CD4-positive, alpha-beta T cell (primary cell): ENCODE measurements around the gene VARS2. TPM values are rescaled to one million over a fixed set of nuclear protein-coding genes. Genes with fewer than 3 reads are reported as not detected.

Source experiments
- ATAC-seq: fragments of 200-7000 bp; cut with Tn5 transposase; one replicate; pipeline ENCODE4 v1.10.0; 2022; ENCODE audit warnings: mild to moderate bottlenecking; ENCODE audit not compliant: poor library complexity
- CTCF ChIA-PET: fragments of 350-600 bp; sonication (Branson Sonifier 250); formaldehyde crosslinking; loops from one replicate; lab custom pipeline; 2021; ENCODE audit warnings: antibody characterized with exemption, inconsistent platforms; lab: Charles Lee
- POLR2A ChIA-PET: fragments of 350-600 bp; sonication (Branson Sonifier 250); formaldehyde crosslinking; loops from one replicate; lab custom pipeline; 2021; ENCODE audit warnings: antibody characterized with exemption, inconsistent platforms; lab: Charles Lee
- DNase-seq, 14 experiments: peaks; one replicate each; pipeline ENCODE4 v3.0.0-alpha.2; 2013 to 2020; ENCODE audit warnings: mixed read lengths in 2 of 14
- H3K27ac ChIP-seq, 2 donors: one replicate each; pipeline versions ENCODE4 v1.5.1 to v1.7.0; 2013; ENCODE audit warnings: low read length in 2 of 2, low read depth in 1 of 2, mild to moderate bottlenecking in 1 of 2
- H3K27me3 ChIP-seq, 2 experiments: 1 replicate in 1 of 2; 2 replicates in 1 of 2; pipeline versions ENCODE4 v1.6.1 to v1.7.0; 2013; ENCODE audit warnings: low read length in 2 of 2, control low read depth in 1 of 2, mild to moderate bottlenecking in 1 of 2, moderate library complexity in 1 of 2; ENCODE audit not compliant: insufficient read depth in 2 of 2, control insufficient read depth in 1 of 2
- H3K36me3 ChIP-seq: one replicate; pipeline ENCODE4 v1.6.1; 2013; ENCODE audit warnings: low read length, control low read depth; ENCODE audit not compliant: insufficient read depth
- H3K4me1 ChIP-seq: one replicate; pipeline ENCODE4 v1.6.1; 2013; ENCODE audit warnings: low read length, control low read depth; ENCODE audit not compliant: insufficient read depth
- H3K4me3 ChIP-seq: one replicate; pipeline ENCODE4 v1.5.1; 2013; ENCODE audit warnings: mild to moderate bottlenecking, low read length, moderate library complexity
- H3K9me3 ChIP-seq, 2 experiments: 1 replicate in 1 of 2; 2 replicates in 1 of 2; pipeline versions ENCODE4 v1.6.1 to v1.7.0; 2013; ENCODE audit warnings: low read length in 2 of 2, mild to moderate bottlenecking in 2 of 2, control low read depth in 1 of 2, moderate library complexity in 1 of 2; ENCODE audit not compliant: control insufficient read depth in 1 of 2, insufficient read depth in 1 of 2
- H3K27ac Mint-ChIP-seq: one replicate; pipeline ENCODE4 v1.8.0; 2020; ENCODE audit warnings: mixed read lengths
- H3K27me3 Mint-ChIP-seq: one replicate; pipeline ENCODE4 v1.8.0; 2021; ENCODE audit warnings: mixed read lengths
- H3K36me3 Mint-ChIP-seq: one replicate; pipeline ENCODE4 v1.8.0; 2021; ENCODE audit warnings: low read depth, mixed read lengths
- H3K4me1 Mint-ChIP-seq: one replicate; pipeline ENCODE4 v1.8.0; 2021; ENCODE audit warnings: low read depth, mixed read lengths
- H3K4me3 Mint-ChIP-seq: one replicate; pipeline ENCODE4 v1.8.0; 2020; ENCODE audit warnings: mild to moderate bottlenecking, mixed read lengths
- H3K9me3 Mint-ChIP-seq: one replicate; pipeline ENCODE4 v1.8.0; 2020; ENCODE audit warnings: mixed read lengths
- intact Hi-C, 2 experiments: fragments of 100-400 bp; cut with DNase I in 1 of 2; cut with micrococcal nuclease in 1 of 2; formaldehyde crosslinking; loops; one replicate each; pipeline versions ENCODE4 v1.15.1 to v1.9.0; 2023 to 2025; cut with DNase I, micrococcal nuclease
- total RNA-seq, 174 experiments: library from RNA in 2 of 174; stranded (reverse) in 2 of 174; gene quantifications; one replicate each; pipeline ENCODE4 v1.2.3 and lab custom pipeline; 2021 to 2026
- TF ChIP-seq, protein P1 (sequence below): fragments of 200-600 bp; IDR thresholded peaks from one replicate; pipeline ENCODE4 v1.8.0; 2022; ENCODE audit warnings: antibody characterized with exemption, mild to moderate bottlenecking

Gene VARS2
- total RNA-seq, 2 experiments from 2014 or later = 19.3 to 21.7 TPM

- H3K27ac Mint-ChIP-seq = no peak overlapping the region
- peaks cover 28% of the 10 kb centered on the region for H3K36me3 Mint-ChIP-seq
- POLR2A ChIA-PET = no interaction called here
- Histone ChIP-seq H3K4me1 (peaks cover 8% of the 10 kb centered on the region), H3K4me3 (no peak overlapping the region), H3K27ac (no peak overlapping the region), H3K36me3 (peaks cover 7% of the 10 kb centered on the region), H3K9me3 (no peaks in the 10 kb centered on the region), H3K27me3 (no peaks in the 10 kb centered on the region)
- peaks cover 12% of the 10 kb centered on the region for H3K4me1 Mint-ChIP-seq
- TF ChIP-seq, protein P1, sequence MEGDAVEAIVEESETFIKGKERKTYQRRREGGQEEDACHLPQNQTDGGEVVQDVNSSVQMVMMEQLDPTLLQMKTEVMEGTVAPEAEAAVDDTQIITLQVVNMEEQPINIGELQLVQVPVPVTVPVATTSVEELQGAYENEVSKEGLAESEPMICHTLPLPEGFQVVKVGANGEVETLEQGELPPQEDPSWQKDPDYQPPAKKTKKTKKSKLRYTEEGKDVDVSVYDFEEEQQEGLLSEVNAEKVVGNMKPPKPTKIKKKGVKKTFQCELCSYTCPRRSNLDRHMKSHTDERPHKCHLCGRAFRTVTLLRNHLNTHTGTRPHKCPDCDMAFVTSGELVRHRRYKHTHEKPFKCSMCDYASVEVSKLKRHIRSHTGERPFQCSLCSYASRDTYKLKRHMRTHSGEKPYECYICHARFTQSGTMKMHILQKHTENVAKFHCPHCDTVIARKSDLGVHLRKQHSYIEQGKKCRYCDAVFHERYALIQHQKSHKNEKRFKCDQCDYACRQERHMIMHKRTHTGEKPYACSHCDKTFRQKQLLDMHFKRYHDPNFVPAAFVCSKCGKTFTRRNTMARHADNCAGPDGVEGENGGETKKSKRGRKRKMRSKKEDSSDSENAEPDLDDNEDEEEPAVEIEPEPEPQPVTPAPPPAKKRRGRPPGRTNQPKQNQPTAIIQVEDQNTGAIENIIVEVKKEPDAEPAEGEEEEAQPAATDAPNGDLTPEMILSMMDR = no peak
- intact Hi-C loops = no loop called here
- CTCF ChIA-PET = interaction anchor here (0.7 kb wide), 1 partner anchor 189 kb away, joined by 3 read pairs; no protein-coding TSS in a partner anchor
- no peak for DNase-seq
- ATAC-seq = no peak
- H3K4me3 Mint-ChIP-seq = no peak overlapping the region
- H3K9me3 Mint-ChIP-seq = no peaks in the 10 kb centered on the region
- H3K27me3 Mint-ChIP-seq = no peaks in the 10 kb centered on the region
These were observed 23.2 kb upstream of the VARS2 start for GRCh38 chr6:30890646-30891449.

GRCh38 chr6:30891450-30891723 is 22.7 kb upstream of the VARS2 start:
- H3K9me3 ChIP-seq = no peaks in the 10 kb centered on the region
- peaks cover 12% of the 10 kb centered on the region for H3K36me3 ChIP-seq
- H3K27me3 ChIP-seq = no peaks in the 10 kb centered on the region
- intact Hi-C loops = no loop called here
- no peak for DNase-seq
- Mint-ChIP-seq H3K4me3 (no peak overlapping the region), H3K4me1 (peaks cover 7% of the 10 kb centered on the region), H3K27me3 (no peaks in the 10 kb centered on the region), H3K27ac (no peak overlapping the region), H3K36me3 (peaks cover 32% of the 10 kb centered on the region), H3K9me3 (no peaks in the 10 kb centered on the region)
- no peak overlapping the region for H3K27ac ChIP-seq
- ChIA-PET CTCF (no interaction called here), POLR2A (no interaction called here)
- no peak for ATAC-seq
- H3K4me3 ChIP-seq = no peak overlapping the region
- TF ChIP-seq, protein P1 = no peak
- peaks cover 3% of the 10 kb centered on the region for H3K4me1 ChIP-seq

- no peak overlapping the region for H3K27ac Mint-ChIP-seq
- ChIA-PET POLR2A (no interaction called here), CTCF (no interaction called here)
- Histone ChIP-seq H3K4me1 (no peaks in the 10 kb centered on the region), H3K9me3 (no peaks in the 10 kb centered on the region), H3K36me3 (peaks cover 12% of the 10 kb centered on the region), H3K4me3 (no peak overlapping the region), H3K27me3 (no peaks in the 10 kb centered on the region), H3K27ac (no peak overlapping the region)
- TF ChIP-seq, protein P1 = no peak
- intact Hi-C loops = no loop called here
- no peak for ATAC-seq
- no peaks in the 10 kb centered on the region for H3K9me3 Mint-ChIP-seq
- H3K4me1 Mint-ChIP-seq = peaks cover 2% of the 10 kb centered on the region
- DNase-seq = no peak
- H3K4me3 Mint-ChIP-seq = no peak overlapping the region
- peaks cover 35% of the 10 kb centered on the region for H3K36me3 Mint-ChIP-seq
- no peaks in the 10 kb centered on the region for H3K27me3 Mint-ChIP-seq
These were observed 22.1 kb upstream of the VARS2 start for GRCh38 chr6:30891816-30892538.
